NCI-H524 treated with DMSO at 0.1 percent for 48 hours (cell line): ENCODE data around the gene ZNF22.

Experiments used
- DNase-seq: peaks from one replicate; lab custom pipeline; 2025; lab: John Stamatoyannopoulos, UW

The ZNF22 gene

DNA sequence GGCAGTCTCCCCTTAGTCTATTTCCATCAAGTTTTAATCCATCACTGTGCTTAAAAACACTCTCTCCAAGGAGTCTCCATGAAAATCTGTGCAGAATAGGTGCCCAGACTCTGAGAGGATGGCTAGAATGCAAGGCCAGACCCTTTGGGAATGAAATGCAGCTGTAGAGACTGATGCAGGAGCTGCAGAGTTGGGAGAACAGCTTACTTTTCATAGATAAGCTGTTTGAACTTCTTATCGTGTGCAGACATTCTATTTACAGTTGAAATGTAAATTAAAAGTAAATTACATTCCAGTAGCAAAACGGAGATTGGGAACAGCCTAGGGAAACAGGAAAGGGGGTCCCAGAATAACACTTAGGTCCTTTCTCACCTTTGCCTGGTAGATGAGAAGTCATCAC is 14.9 kb downstream of the ZNF22 start:
- no peak for DNase-seq

DNA sequence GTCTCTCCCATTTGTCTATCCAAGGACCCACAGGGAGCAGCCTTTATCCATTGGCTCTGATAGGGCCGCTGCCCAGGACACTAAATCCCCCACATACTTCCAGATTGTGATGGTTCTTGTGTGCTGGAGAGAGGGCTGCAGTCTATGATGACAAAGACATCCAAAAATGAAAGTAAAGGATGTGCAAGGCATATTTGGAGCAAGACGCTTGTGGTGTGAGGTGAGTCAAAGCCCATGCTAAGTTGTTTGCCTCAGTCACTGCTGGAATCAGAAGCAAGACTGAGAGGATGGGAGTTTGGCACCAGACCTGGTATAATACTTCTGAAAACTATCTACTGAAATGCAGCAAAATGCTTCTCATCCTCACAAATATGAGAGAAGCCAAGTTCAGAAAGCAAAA is 22.7 kb downstream of the ZNF22 start:
- DNase-seq = no peak

DNA sequence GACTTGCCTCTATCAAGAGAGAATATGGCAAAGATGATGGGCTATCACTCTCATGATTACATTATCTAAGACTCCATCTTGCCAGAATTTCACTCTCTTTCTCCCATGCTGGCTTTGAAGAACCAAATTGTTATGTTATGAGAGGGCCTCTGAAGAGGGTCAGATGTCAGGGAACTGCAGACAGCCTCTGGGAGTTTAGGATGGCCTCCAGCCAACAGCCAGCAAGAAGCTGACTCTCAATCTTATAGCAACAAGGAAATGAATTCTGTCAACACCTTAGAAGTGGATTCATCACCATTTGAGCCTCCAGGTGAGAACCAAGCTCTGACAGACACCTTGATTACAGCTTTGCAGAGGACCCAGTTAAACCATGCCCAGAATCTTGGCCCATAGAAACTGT is 33.6 kb downstream of the ZNF22 start:
- no peak for DNase-seq

DNA sequence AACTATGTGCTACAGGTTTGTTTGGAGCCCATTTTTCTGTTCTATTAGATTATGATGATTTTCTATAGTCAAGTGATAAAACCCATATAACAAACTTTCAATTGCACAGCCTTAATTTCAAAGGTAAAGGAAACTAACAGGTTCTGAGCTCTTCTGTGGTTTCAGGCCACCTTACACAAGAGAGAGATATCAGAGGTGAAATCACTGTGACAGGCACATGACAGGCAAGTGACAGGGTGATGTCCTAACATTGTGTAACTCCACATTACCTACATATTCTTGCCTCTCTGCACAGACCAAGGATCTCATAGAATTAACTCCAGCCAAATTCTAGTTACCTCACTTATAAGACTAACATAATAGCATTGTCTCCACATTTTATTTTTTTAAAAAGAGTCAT is 35.0 kb downstream of the ZNF22 start:
- DNase-seq = no peak

DNA sequence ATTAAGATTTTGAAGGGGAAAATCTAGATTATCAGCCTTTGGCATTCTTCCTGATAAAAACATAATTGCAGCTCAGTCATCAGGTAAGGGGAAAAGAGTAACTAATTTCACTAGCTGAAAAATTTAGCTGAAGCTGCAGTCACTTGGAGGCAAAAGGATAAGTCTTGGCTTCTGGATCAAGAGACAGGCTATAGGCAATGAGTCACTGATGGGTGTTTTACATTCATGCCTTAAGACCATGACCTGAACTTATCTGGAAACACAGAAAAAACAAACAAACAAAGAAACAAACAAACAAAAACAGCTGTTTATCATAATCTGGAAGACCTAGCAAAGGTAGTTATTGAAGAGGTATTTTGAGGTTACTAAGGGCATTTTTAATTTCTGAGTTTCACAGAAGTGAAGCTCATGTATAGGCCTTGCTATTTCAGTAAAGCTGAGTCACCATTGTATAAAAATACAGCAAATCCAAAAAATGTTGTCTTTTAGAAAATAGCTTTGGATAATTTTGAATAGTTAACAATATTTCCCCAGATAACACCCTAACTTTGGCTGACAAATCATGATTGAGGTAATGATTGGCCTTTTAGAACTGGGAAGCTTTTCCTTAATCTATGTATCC is 40.3 kb downstream of the ZNF22 start:
- no peak for DNase-seq

GRCh38 chr10:45044290-45044689 is 43.6 kb downstream of the ZNF22 start:
- DNase-seq = no peak

- DNase-seq = no peak
Observed at GRCh38 chr10:45050551-45051235, 50.0 kb downstream of the ZNF22 start.

DNA sequence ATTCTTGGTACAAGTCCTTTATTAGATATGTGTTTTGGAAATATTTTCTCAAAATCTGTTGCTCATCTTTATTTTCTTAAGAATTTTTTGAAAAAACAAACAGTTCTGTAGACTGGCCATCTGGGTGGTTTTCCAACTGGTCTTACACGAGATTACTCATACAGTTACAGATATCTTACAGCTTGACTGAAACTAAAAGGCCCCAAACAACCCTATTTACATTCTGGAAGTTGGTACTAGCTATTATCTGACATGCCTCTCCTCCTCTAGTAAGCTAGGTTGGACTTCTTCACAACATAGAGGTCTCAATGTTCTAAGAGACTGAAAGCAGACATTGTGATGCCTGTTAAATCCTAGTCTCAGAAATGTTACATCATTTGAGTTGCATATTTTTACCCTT is 52.0 kb downstream of the ZNF22 start:
- no peak for DNase-seq

DNA sequence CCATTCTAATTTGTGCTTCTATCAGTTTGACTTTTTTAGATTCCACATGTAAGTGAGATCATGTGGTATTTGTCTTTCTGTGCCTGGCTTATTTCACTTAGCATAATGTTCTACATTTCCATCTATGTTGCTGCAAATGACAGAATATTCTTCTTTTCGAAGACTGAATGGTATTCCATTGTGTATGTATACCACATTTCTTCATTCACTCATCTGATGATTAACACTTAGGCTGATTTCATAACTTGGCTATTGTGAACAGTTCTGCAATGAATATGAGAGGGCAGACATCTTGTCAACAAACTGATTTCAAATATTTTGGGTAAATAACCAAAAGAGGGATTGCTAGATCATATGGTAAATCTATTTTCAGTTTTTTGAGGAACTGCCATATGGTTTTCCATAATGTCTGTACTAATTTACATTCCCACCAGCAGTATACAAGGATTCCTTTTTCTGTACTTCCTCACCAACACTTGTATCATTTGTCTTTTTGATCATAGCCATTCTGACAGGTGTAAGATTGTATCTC is 52.9 kb downstream of the ZNF22 start:
- DNase-seq = no peak
